GM23248 (cell line): Measurements from ENCODE around the gene TREML4. TPM values are rescaled to one million over a fixed set of nuclear protein-coding genes. Genes with fewer than 3 reads are reported as not detected.

Experiments
- DNase-seq: peaks from one replicate; pipeline ENCODE4 v3.0.0-alpha.2; 2015
- H2AFZ ChIP-seq: fragments of 200-600 bp; sonication (generic); 2 replicates; pipeline ENCODE4 v1.6.1; 2016; ENCODE audit warnings: antibody characterized with exemption
- H3F3A ChIP-seq: fragments of 200-600 bp; sonication (generic); 2 replicates; pipeline ENCODE4 v1.6.1; 2016; ENCODE audit warnings: mild to moderate bottlenecking, antibody characterized with exemption, mixed run types; ENCODE audit not compliant: insufficient read depth
- H3K27ac ChIP-seq: fragments of 200-600 bp; sonication (generic); 2 replicates; pipeline ENCODE4 v1.5.1; 2016; ENCODE audit warnings: mild to moderate bottlenecking
- H3K27me3 ChIP-seq: fragments of 200-600 bp; sonication (generic); replicated peaks from 2 replicates; pipeline ENCODE4 v1.6.1; 2016; ENCODE audit warnings: mild to moderate bottlenecking; ENCODE audit not compliant: insufficient read depth
- H3K36me3 ChIP-seq: fragments of 200-600 bp; sonication (generic); 2 replicates; pipeline ENCODE4 v1.6.1; 2016; ENCODE audit warnings: low read depth, mild to moderate bottlenecking
- H3K4me1 ChIP-seq: fragments of 200-600 bp; sonication (generic); 2 replicates; pipeline ENCODE4 v1.6.1; 2016; ENCODE audit warnings: mild to moderate bottlenecking; ENCODE audit not compliant: insufficient read depth
- H3K4me2 ChIP-seq: fragments of 200-600 bp; sonication (generic); one replicate; pipeline ENCODE4 v1.6.1; 2016; ENCODE audit warnings: mild to moderate bottlenecking; ENCODE audit not compliant: unreplicated experiment
- H3K4me3 ChIP-seq: fragments of 200-600 bp; sonication (generic); 2 replicates; pipeline ENCODE4 v1.5.1; 2016; ENCODE audit warnings: mild to moderate bottlenecking
- H3K79me2 ChIP-seq: fragments of 200-600 bp; sonication (generic); 2 replicates; pipeline ENCODE4 v1.6.1; 2016; ENCODE audit warnings: mild to moderate bottlenecking; ENCODE audit not compliant: insufficient read depth
- H3K9ac ChIP-seq: fragments of 200-600 bp; sonication (generic); 2 replicates; pipeline ENCODE4 v1.6.1; 2016; ENCODE audit warnings: mild to moderate bottlenecking
- H3K9me2 ChIP-seq: fragments of 200-600 bp; sonication (generic); 2 replicates; pipeline ENCODE4 v1.6.1; 2016; ENCODE audit warnings: mixed run types, mild to moderate bottlenecking, moderate library complexity; ENCODE audit not compliant: insufficient read depth
- H3K9me3 ChIP-seq: fragments of 200-600 bp; sonication (generic); one replicate; pipeline ENCODE4 v1.6.1; 2017; ENCODE audit warnings: low read depth
- H4K20me1 ChIP-seq: fragments of 200-600 bp; sonication (generic); 2 replicates; pipeline ENCODE4 v1.6.0; 2016; ENCODE audit not compliant: insufficient read depth
- EZH2 ChIP-seq: fragments of 200-600 bp; sonication (generic); IDR thresholded peaks from 2 replicates; pipeline ENCODE4 v1.6.1; 2018; ENCODE audit warnings: antibody characterized with exemption, mild to moderate bottlenecking; ENCODE audit not compliant: insufficient read depth, poor library complexity, severe bottlenecking
- EZH2phosphoT487 ChIP-seq: fragments of 200-600 bp; sonication (generic); IDR thresholded peaks from 2 replicates; pipeline ENCODE4 v1.6.1; 2018; ENCODE audit warnings: antibody characterized with exemption, moderate library complexity, mild to moderate bottlenecking, low read depth; ENCODE audit not compliant: insufficient read depth
- WGBS, 2 experiments: methylation state at CpG; one replicate each; pipeline ENCODE4 v1.1.6; 2015 to 2017; ENCODE audit warnings: low lambda C conversion rate in 2 of 2, low coverage in 1 of 2; ENCODE audit errors: missing lambda C conversion rate in 2 of 2; 5-methylcytosine and 5-hydroxymethylcytosine counted together
- in situ Hi-C: fragments of 300-500 bp; cut with MboI; formaldehyde crosslinking; loops from 2 replicates; pipeline ENCODE4 v1.15.0; 2020
- polyA plus RNA-seq: library from polyadenylated mRNA; unstranded; fragments of >200 nt; fragmentation: Nextera tagmentation; extraction: Ambion mirVana; gene quantifications from 2 replicates; pipeline ENCODE4 v1.2.1, GENCODE V29; 2016
- total RNA-seq: library from RNA; depleted of rRNA; stranded (reverse); fragments of >200 nt; shearing (Covaris generic); gene quantifications from 2 replicates; pipeline ENCODE4 v1.2.3, GENCODE V29; 2014

TREML4 gene
- total and polyA plus RNA-seq, 2 experiments from 2014 or later = not detected

GRCh38 chr6:41262401-41262800 lies 34.3 kb downstream of the TREML4 start:
- H3K9me3 ChIP-seq = peaks cover 5% of the 10 kb centered on the region

GRCh38 chr6:41263267-41263666 lies 35.1 kb downstream of the TREML4 start:
- Histone ChIP-seq H3K4me2 (no peak overlapping the region), H3K4me1 (no peaks in the 10 kb centered on the region), H4K20me1 (no peaks in the 10 kb centered on the region), H2AFZ (no peak overlapping the region), H3K9ac (no peak overlapping the region), H3K36me3 (no peaks in the 10 kb centered on the region), H3K27ac (no peak overlapping the region), H3K79me2 (no peaks in the 10 kb centered on the region), H3K27me3 (no peaks in the 10 kb centered on the region), H3F3A (no peaks in the 10 kb centered on the region), H3K9me3 (peaks cover 5% of the 10 kb centered on the region), H3K9me2 (no peaks in the 10 kb centered on the region), H3K4me3 (no peak overlapping the region)
- TF ChIP-seq EZH2phosphoT487 (no peak), EZH2 (no peak)
- in situ Hi-C loops = no loop called here
- WGBS, 2 experiments = 62 to 68% methylated on average over 1 of the region's 1 CpG
- DNase-seq = no peak

More at GRCh38 chr6:41262401-41262800, 34.3 kb downstream of the TREML4 start:
- in situ Hi-C loops = no loop called here
- no peaks in the 10 kb centered on the region for H3F3A ChIP-seq
- no peak overlapping the region for H3K4me3 ChIP-seq
- no peaks in the 10 kb centered on the region for H3K4me1 ChIP-seq
- no peak for DNase-seq
- H3K27me3 ChIP-seq = no peaks in the 10 kb centered on the region
- 27 to 32% methylated on average over 2 of the region's 2 CpGs for WGBS, 2 experiments
- H4K20me1 ChIP-seq = no peaks in the 10 kb centered on the region
- no peaks in the 10 kb centered on the region for H3K36me3 ChIP-seq
- no peaks in the 10 kb centered on the region for H3K9me2 ChIP-seq
- no peak overlapping the region for H3K9ac ChIP-seq
- no peak overlapping the region for H3K4me2 ChIP-seq
- no peak overlapping the region for H2AFZ ChIP-seq
- no peak for TF ChIP-seq EZH2phosphoT487
- no peak for TF ChIP-seq EZH2
- no peak overlapping the region for H3K27ac ChIP-seq
- H3K79me2 ChIP-seq = no peaks in the 10 kb centered on the region

- no peaks in the 10 kb centered on the region for H4K20me1 ChIP-seq
- no peaks in the 10 kb centered on the region for H3K79me2 ChIP-seq
- H3K9ac ChIP-seq = no peak overlapping the region
- no peak overlapping the region for H3K27ac ChIP-seq
- no peaks in the 10 kb centered on the region for H3K27me3 ChIP-seq
- H3K36me3 ChIP-seq = no peaks in the 10 kb centered on the region
- peaks cover 5% of the 10 kb centered on the region for H3K9me3 ChIP-seq
- no peaks in the 10 kb centered on the region for H3K9me2 ChIP-seq
- H3F3A ChIP-seq = no peaks in the 10 kb centered on the region
- no peak overlapping the region for H3K4me3 ChIP-seq
- DNase-seq = no peak
- no peak overlapping the region for H2AFZ ChIP-seq
- no peaks in the 10 kb centered on the region for H3K4me1 ChIP-seq
- no peak overlapping the region for H3K4me2 ChIP-seq
- in situ Hi-C loops = no loop called here
- TF ChIP-seq EZH2 = no peak
- no peak for TF ChIP-seq EZH2phosphoT487
Observed at GRCh38 chr6:41266541-41266940, 38.4 kb downstream of the TREML4 start.

- Histone ChIP-seq H3K79me2 (no peaks in the 10 kb centered on the region), H3K9me2 (no peaks in the 10 kb centered on the region), H2AFZ (no peak overlapping the region), H3K27ac (no peak overlapping the region), H4K20me1 (no peaks in the 10 kb centered on the region), H3K27me3 (no peaks in the 10 kb centered on the region), H3K9ac (no peak overlapping the region), H3K9me3 (no peaks in the 10 kb centered on the region), H3F3A (no peaks in the 10 kb centered on the region), H3K4me2 (no peak overlapping the region), H3K36me3 (no peaks in the 10 kb centered on the region), H3K4me3 (no peak overlapping the region), H3K4me1 (no peaks in the 10 kb centered on the region)
- no peak for DNase-seq
- TF ChIP-seq EZH2phosphoT487 (no peak), EZH2 (no peak)
- in situ Hi-C loops = no loop called here
Observed at GRCh38 chr6:41268478-41268877, 40.3 kb downstream of the TREML4 start.

- Histone ChIP-seq H3K4me1 (no peaks in the 10 kb centered on the region), H3K79me2 (no peaks in the 10 kb centered on the region), H2AFZ (no peak overlapping the region), H3K9me3 (no peaks in the 10 kb centered on the region), H3F3A (no peaks in the 10 kb centered on the region), H3K4me3 (no peak overlapping the region), H3K9ac (no peak overlapping the region), H3K27me3 (no peaks in the 10 kb centered on the region), H3K9me2 (no peaks in the 10 kb centered on the region), H3K36me3 (no peaks in the 10 kb centered on the region), H3K27ac (no peak overlapping the region), H4K20me1 (no peaks in the 10 kb centered on the region), H3K4me2 (no peak overlapping the region)
- WGBS, 2 experiments = 17 to 33% methylated on average over 2 of the region's 2 CpGs
- DNase-seq = no peak
- in situ Hi-C loops = no loop called here
- TF ChIP-seq EZH2phosphoT487 = no peak
- TF ChIP-seq EZH2 = no peak
Observed at GRCh38 chr6:41269166-41269565, 41.0 kb downstream of the TREML4 start.
